Esophagus muscularis mucosa (tissue), 4 donors: ENCODE measurements around the gene PAAF1.

ENCODE experiments used
- EP300 ChIP-seq: sonication (generic); formaldehyde crosslinking; IDR thresholded peaks from one replicate; pipeline ENCODE4 v1.6.1; 2017; ENCODE audit warnings: antibody characterized with exemption
- POLR2A ChIP-seq: fragments of 450-650 bp; IDR thresholded peaks from one replicate; pipeline ENCODE4 v1.6.1; 2017; ENCODE audit warnings: antibody characterized with exemption, moderate library complexity, mild to moderate bottlenecking, low read depth
- TF ChIP-seq, protein P1 (sequence below), 3 experiments: fragments of 200-600 bp in 2 of 3; fragments of 450-650 bp in 1 of 3; sonication (generic) in 2 of 3; IDR thresholded peaks; one replicate each; pipeline ENCODE4 v1.5.1; 2017 to 2019; ENCODE audit warnings: antibody characterized with exemption in 3 of 3, mild to moderate bottlenecking in 2 of 3, moderate library complexity in 1 of 3

DNA sequence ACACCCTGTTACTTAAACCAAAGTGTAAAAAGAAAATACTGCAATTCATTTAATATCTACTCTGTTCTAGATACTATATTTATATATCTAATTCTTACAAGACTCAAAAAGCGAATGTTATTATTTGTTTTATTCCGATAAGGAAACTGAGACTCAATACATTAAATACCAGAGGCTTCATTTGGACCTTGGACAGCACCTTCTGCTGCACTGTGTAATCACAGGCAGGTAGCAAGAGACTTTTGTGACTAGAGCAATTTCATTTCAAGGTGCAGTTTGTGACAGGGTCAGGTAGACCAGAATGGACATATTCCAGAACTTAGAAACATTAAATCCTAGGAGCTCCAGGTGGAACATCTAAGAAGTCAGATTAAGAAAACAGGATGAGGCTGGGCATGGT is 52.6 kb downstream of the PAAF1 start:
- TF ChIP-seq, protein P1, sequence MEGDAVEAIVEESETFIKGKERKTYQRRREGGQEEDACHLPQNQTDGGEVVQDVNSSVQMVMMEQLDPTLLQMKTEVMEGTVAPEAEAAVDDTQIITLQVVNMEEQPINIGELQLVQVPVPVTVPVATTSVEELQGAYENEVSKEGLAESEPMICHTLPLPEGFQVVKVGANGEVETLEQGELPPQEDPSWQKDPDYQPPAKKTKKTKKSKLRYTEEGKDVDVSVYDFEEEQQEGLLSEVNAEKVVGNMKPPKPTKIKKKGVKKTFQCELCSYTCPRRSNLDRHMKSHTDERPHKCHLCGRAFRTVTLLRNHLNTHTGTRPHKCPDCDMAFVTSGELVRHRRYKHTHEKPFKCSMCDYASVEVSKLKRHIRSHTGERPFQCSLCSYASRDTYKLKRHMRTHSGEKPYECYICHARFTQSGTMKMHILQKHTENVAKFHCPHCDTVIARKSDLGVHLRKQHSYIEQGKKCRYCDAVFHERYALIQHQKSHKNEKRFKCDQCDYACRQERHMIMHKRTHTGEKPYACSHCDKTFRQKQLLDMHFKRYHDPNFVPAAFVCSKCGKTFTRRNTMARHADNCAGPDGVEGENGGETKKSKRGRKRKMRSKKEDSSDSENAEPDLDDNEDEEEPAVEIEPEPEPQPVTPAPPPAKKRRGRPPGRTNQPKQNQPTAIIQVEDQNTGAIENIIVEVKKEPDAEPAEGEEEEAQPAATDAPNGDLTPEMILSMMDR (IDR thresholded peaks at IDR 0.05), result no peak
- TF ChIP-seq POLR2A (no peak), EP300 (no peak)
